GM21825 (cell line): Measurements from ENCODE around the gene NKAIN2.
"Not testable (repeated sequence)": the region's sequence is repeated elsewhere in the genome, so short reads cannot be mapped to it uniquely, and the experiment has no call there.

Source experiments
- ATAC-seq: cut with Tn5 transposase; IDR thresholded peaks from one replicate; pipeline ENCODE4 v1.9.1; 2021; ENCODE audit warnings: mild to moderate bottlenecking, moderate library complexity; ENCODE audit not compliant: unreplicated experiment

NKAIN2 gene

GRCh38 chr6:124737804-124738203 is 934.1 kb downstream of the NKAIN2 start:
- ATAC-seq = not testable (repeated sequence)

DNA sequence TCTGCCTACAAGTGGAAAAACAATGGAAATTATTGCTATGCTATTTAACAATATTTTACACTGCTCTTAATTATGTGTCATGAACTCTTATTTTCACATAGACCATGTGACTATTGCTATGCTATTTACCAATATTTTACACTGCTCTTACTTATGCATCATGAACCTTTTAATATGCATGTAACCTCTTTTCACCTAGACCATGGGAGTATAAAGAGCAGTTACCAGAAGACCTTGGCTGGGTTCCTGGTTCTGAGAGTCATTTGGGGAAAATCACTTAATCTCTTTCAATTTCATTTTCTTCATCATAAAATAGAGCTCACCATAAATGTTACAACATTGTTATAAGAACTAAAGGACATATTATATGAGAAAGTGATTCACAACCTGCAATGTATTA is 934.8 kb downstream of the NKAIN2 start:
- ATAC-seq = no peak

DNA sequence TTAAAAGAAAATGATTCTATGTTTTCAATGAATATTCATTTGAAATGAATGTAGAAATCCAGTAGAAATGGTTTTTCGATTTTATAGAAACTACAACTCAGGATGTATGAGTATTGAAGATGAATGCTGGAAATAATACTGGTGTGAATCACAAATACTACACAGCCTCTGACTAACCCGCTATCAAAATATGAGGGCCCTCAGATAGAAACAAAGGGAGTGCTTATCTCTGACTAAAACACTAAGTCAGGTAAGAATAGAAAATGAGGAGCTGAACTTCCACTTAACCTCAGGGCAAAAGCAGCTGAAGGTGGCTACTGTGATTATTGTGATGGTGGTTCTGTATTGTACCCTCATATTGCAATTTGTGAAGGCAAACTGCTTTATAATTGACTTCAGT is 937.7 kb downstream of the NKAIN2 start:
- no peak for ATAC-seq

- ATAC-seq = no peak
Measured at GRCh38 chr6:124742971-124743370, 939.3 kb downstream of the NKAIN2 start.

DNA sequence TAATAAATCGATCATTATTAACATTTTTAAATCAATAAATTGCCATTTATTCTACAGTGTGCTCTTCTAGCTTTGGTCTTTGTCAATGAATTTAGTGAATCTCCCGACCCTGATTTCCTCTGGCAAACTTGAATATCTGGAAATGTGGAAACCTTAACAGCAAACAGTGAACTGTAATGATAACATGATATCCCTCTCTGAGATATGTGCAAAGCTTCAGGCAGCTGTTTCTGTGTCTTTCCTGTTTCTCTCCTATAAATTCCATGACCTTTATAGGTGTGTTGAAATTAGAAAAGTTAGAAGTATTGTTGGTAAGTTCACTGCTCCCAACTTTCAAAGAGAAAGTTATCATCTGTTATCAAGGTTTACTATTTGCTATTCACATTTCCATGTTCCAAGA is 939.8 kb downstream of the NKAIN2 start:
- ATAC-seq = no peak

- no peak for ATAC-seq
Measured at GRCh38 chr6:124747349-124747748, 943.7 kb downstream of the NKAIN2 start.

DNA sequence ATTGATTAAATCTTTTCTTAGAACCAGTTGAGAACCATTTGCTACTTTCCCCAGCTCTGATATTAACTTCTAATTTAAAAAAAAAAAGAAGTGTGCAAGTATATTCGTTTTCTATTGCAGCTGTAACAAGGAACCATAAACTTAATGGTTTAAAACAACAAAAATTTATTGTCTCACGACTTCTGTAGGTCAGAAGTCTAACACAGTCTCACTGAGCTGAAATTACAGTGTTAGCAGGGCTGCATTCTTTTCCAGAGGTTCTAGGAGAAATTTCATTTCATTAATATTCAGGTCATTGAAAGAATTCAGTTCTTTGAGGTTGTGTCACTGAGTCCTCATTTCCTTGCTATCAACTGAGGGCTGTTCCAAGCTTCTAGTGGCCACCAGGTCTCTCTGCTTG is 945.1 kb downstream of the NKAIN2 start:
- no peak for ATAC-seq

DNA sequence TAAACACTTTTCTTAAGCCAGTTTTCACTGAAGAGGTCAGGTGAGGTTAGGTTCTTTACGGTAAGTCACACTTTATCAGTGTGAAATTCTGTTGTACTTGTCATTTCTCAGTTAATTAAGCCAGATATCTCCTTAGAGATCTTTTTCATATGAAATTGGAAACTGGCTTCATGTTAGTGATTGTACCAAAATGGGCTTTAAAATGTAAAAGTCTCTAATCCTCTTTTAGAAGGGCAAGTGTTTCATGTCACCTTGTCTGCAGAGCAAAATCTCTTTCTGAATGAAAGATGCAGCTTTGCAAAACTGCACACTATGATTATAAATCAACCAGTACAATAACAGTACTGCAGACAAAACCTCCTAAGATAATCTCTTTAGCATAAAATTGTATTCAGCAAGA is 949.3 kb downstream of the NKAIN2 start:
- no peak for ATAC-seq

GRCh38 chr6:124753562-124754105 is 950.0 kb downstream of the NKAIN2 start:
- no peak for ATAC-seq

- no peak for ATAC-seq
Measured at GRCh38 chr6:124755321-124755720, 951.7 kb downstream of the NKAIN2 start.

DNA sequence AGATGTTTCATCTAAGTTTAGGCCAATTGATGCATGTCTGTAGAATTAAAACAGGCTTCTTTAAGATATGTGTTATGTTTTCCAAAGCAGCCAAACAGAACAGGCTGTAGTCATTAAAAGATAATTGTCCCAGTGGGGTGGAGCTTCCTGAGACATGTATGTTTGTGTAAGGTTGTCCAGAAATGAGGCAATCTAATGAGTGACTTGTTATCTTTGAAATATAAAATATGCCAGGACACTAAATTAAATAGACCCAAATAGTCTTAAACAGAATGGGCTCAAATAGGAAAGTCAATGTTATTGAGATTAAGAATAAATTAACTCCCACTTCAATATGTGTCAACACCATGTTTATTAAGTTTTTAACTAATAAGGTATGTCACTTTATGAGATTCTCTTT is 953.9 kb downstream of the NKAIN2 start:
- no peak for ATAC-seq

- no peak for ATAC-seq
Measured at GRCh38 chr6:124758663-124759062, 955.0 kb downstream of the NKAIN2 start.

GRCh38 chr6:124765280-124765679 is 961.6 kb downstream of the NKAIN2 start:
- ATAC-seq = no peak

DNA sequence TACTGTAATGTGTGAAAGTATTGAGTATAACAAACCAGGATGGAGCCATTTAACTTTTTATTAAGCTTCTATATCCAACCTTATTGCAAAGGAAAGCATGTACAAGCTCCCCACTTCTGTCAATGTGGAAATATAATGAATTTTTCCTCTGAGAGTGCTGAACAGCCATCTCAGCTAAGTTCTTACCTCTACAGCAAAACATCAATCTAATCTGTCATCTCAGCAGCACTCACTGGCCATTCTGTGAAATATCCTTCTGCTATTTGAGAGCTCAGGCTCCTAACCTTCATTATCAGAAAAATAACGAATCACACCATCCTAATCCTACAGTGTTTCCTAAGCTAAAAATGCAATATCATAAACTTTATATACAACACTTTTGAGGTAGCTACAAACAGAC is 964.6 kb downstream of the NKAIN2 start:
- ATAC-seq = no peak

- ATAC-seq = no peak
Measured at GRCh38 chr6:124769811-124770544, 966.3 kb downstream of the NKAIN2 start.

DNA sequence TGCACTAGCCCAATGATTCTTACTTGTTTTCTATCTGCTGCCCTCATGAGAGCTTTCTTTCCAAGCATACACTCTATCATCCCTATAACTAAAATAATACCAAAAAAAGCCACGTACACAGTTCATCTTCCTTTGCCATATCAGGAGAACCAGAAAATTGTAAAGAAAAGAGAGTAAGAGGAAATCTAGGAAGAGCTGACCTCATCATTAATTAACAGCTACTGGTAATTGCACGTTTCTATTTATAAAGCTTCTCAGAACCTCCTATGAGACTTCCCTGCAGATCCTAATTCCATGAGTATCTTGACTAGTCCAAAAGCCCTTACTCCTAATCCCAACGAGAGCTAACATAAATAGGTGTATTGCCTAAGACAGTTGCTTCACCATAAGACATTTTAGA is 967.1 kb downstream of the NKAIN2 start:
- ATAC-seq = no peak

DNA sequence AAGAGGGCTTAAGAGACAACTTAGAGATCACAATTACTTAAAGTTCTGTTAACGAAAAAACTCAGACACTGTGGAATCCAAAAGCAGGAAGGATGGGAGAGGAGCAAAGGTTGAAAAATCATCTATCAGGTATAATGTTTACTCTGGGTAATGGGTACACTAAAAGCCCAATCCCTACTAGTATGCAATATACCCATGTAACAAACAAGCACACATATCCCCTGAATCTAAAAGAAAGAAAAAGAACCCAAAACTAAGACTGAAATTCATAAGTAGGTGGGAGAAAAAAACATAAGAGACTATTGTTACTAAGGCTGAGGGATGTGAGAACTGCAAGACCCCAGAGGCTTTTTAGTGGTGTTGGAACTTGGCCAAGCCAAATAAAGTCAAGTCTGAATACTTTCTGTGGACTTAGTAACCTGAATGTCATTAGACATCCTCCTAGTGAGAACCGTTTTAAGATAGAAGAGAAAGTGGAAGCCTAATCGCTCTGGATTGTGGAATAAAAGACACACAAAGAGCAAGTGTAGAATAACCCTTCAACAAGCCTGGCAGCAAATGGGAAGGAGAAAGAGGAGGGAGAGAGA is 969.2 kb downstream of the NKAIN2 start:
- ATAC-seq = no peak

GRCh38 chr6:124775121-124775520 is 971.5 kb downstream of the NKAIN2 start:
- no peak for ATAC-seq

GRCh38 chr6:124777863-124778262 is 974.2 kb downstream of the NKAIN2 start:
- ATAC-seq = no peak

DNA sequence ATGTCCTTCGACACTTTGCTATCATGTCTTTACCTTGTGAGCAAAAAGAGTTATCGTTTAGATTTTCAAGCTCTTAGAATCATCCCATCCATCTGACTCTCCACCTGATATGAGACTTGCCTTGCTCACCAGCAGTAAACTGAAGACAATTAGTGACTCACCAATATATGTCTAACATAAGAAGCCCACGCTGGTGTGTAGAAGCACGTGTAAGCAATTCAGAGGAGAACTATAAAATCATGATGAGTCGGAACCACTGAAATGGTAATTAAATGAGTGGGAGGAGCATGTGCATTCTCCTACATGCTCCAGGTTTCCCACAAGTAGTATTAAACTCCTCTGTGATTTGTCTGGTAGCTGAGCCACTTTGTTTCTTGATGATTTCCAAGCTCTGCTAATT is 977.0 kb downstream of the NKAIN2 start:
- no peak for ATAC-seq

GRCh38 chr6:124783344-124783743 is 979.7 kb downstream of the NKAIN2 start:
- ATAC-seq = no peak

DNA sequence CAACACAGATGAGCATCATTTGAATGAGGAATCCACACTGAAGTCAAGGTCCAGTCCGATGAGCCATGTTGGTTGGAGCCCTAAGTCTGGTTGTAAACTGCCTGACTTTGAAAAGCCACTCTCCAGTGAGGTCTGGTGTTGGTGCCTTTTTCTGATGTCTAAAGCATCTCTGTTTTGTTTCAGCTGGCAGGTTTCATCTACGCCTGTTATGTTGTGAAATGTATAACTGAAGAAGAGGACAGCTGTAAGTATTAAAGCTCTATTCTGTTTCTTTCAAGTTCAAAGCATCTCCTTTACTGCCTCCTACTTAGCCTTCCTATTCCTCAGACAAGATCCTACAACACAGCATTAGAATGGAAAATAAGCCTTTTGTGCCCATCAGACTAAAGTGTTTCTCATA is 987.5 kb downstream of the NKAIN2 start:
- ATAC-seq = no peak

- ATAC-seq = no peak
Measured at GRCh38 chr6:124792386-124792785, 988.7 kb downstream of the NKAIN2 start.
